Osteocyte (in vitro differentiated cells): ENCODE measurements around the gene RUNX2. TPM values are rescaled to one million over a fixed set of nuclear protein-coding genes. Genes with fewer than 3 reads are reported as not detected.

Source experiments
- DNase-seq: peaks from one replicate; pipeline ENCODE4 v3.0.0; 2021; ENCODE audit warnings: mixed read lengths; ENCODE audit not compliant: unreplicated experiment; ENCODE audit errors: extremely low spot score
- H3K27ac Mint-ChIP-seq: one replicate; pipeline ENCODE4 v1.8.0; 2021; ENCODE audit warnings: mild to moderate bottlenecking, mixed read lengths; ENCODE audit not compliant: unreplicated experiment
- H3K27me3 Mint-ChIP-seq: one replicate; pipeline ENCODE4 v1.8.0; 2021; ENCODE audit warnings: mixed read lengths; ENCODE audit not compliant: unreplicated experiment
- H3K36me3 Mint-ChIP-seq: one replicate; pipeline ENCODE4 v1.8.0; 2021; ENCODE audit warnings: mixed read lengths; ENCODE audit not compliant: unreplicated experiment
- H3K4me1 Mint-ChIP-seq: one replicate; pipeline ENCODE4 v1.8.0; 2021; ENCODE audit warnings: mixed read lengths; ENCODE audit not compliant: unreplicated experiment
- H3K4me3 Mint-ChIP-seq: one replicate; pipeline ENCODE4 v1.8.0; 2021; ENCODE audit warnings: mild to moderate bottlenecking, moderate library complexity, mixed read lengths; ENCODE audit not compliant: unreplicated experiment
- H3K9me3 Mint-ChIP-seq: one replicate; pipeline ENCODE4 v1.8.0; 2021; ENCODE audit warnings: mixed read lengths; ENCODE audit not compliant: unreplicated experiment
- total RNA-seq: library from RNA; stranded (reverse); gene quantifications from 2 replicates; pipeline ENCODE4 v1.2.1, GENCODE V29; 2021
- TF ChIP-seq, protein P1 (sequence below): fragments of 200-600 bp; sonication (generic); IDR thresholded peaks from 2 replicates; pipeline ENCODE4 v1.5.0; 2021; ENCODE audit warnings: antibody characterized with exemption, mild to moderate bottlenecking, moderate library complexity

The RUNX2 gene
- total RNA-seq, 1 donor from 2014 or later, result 28.1 TPM

DNA sequence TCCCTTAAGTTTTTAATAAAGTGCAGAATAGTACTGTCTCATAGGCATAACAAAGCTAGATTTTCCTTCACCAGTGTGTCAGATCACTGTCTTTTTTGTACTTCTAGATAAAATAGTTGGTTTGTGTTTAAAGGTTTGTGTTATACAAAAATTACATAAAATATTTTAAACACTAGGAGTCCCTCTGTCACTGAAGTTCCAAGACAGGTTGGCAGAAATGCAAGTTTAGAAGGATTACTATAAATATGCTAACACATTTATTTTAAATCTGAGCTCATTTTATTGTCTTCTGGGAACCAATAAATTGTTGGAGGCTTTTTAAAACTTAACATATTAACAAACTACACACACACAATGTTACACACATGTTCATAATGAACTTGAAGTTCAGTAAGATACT lies 30.8 kb upstream of the RUNX2 start:
- Mint-ChIP-seq H3K36me3 (peaks cover 15% of the 10 kb centered on the region), H3K27ac (no peak overlapping the region), H3K4me1 (no peaks in the 10 kb centered on the region), H3K4me3 (no peak overlapping the region), H3K9me3 (peaks cover 22% of the 10 kb centered on the region), H3K27me3 (no peaks in the 10 kb centered on the region)
- no peak for DNase-seq
- TF ChIP-seq, protein P1, sequence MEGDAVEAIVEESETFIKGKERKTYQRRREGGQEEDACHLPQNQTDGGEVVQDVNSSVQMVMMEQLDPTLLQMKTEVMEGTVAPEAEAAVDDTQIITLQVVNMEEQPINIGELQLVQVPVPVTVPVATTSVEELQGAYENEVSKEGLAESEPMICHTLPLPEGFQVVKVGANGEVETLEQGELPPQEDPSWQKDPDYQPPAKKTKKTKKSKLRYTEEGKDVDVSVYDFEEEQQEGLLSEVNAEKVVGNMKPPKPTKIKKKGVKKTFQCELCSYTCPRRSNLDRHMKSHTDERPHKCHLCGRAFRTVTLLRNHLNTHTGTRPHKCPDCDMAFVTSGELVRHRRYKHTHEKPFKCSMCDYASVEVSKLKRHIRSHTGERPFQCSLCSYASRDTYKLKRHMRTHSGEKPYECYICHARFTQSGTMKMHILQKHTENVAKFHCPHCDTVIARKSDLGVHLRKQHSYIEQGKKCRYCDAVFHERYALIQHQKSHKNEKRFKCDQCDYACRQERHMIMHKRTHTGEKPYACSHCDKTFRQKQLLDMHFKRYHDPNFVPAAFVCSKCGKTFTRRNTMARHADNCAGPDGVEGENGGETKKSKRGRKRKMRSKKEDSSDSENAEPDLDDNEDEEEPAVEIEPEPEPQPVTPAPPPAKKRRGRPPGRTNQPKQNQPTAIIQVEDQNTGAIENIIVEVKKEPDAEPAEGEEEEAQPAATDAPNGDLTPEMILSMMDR, result no peak

DNA sequence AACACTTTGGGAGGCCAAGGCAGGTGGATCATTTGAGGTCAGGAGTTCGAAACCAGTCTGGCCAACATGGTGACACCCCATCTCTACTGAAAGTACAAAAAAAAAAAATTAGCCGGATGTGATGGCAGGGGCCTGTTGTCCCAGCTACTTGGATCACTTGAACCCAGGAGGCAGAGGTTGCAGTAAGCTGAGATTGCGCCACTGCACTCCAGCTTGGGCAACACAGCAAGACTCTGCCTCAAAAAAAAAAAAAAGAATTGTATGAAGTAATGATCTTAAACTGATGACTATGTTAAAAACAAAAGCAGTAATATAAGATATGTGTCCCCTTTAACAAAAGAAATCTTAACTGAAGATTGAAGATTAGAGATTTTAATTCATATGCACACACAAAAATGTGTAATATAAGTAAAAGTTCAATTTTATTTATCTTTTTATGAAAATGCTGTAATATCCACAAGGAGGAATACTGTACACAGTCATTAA lies 29.0 kb upstream of the RUNX2 start:
- TF ChIP-seq, protein P1, result no peak
- no peaks in the 10 kb centered on the region for H3K4me1 Mint-ChIP-seq
- H3K36me3 Mint-ChIP-seq, result peaks cover 5% of the 10 kb centered on the region
- H3K4me3 Mint-ChIP-seq, result no peak overlapping the region
- H3K9me3 Mint-ChIP-seq, result peaks cover 15% of the 10 kb centered on the region
- H3K27me3 Mint-ChIP-seq, result no peaks in the 10 kb centered on the region
- DNase-seq, result no peak
- H3K27ac Mint-ChIP-seq, result no peak overlapping the region

DNA sequence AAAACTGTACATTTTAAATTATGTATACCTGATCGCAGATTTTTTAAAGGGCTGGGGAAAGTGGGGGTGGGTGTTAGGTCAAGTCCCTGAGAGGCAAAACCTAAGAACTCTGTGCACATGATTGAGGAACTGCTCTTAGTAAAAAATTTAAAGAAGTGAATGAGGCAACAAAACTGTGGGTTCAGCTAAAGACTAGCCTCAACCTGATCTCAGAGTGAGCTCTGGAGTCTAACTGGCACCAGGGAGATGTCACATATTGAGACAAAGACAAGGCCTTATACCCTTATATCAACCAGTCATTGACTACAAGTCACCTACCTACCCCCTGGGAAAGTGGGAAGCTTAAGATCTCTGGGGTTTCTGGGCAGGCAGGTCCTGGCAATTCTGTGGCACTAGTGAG lies 27.4 kb upstream of the RUNX2 start:
- H3K27ac Mint-ChIP-seq, result no peak overlapping the region
- no peaks in the 10 kb centered on the region for H3K4me1 Mint-ChIP-seq
- peaks cover 6% of the 10 kb centered on the region for H3K9me3 Mint-ChIP-seq
- no peak overlapping the region for H3K4me3 Mint-ChIP-seq
- H3K27me3 Mint-ChIP-seq, result no peaks in the 10 kb centered on the region
- no peaks in the 10 kb centered on the region for H3K36me3 Mint-ChIP-seq
- DNase-seq, result no peak
- TF ChIP-seq, protein P1, result no peak

DNA sequence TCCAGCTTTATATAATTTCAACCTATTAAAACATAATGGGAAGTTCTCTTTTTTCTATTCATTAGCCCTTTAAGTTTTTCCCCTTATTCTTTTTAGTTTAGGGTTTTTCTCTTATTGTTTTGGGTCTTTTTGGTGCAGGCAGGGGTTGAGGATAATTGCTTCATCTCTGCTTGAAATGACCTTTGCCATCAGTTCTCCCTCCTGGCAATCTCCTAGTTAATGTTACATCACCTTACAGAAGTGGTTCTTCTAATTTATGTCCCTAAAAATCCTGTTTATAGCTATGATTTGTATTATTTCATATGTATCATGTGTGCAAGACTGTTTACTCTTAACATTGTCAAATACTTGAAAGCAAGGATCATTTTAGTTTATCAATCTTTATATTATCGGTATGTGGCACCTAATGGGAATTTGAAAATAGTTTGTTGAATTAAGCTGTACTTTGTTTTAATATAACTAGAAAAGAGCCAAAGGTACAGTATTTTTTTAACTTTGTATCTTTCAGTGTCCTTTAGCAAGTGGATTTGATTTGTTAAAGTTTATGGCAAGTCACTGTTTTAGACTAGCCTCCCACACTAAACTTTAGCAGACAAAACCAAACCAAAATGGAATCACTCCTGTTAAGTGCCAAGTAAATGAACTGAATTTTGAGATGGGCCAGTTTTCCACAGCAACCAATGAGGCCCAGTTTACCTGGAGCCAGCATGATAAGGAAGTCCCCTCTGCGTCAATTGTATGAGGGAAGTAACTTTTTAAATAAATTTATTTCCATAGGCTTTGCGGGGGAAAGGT lies 26.6 kb upstream of the RUNX2 start:
- peaks cover 6% of the 10 kb centered on the region for H3K9me3 Mint-ChIP-seq
- TF ChIP-seq, protein P1, result no peak
- H3K4me3 Mint-ChIP-seq, result no peak overlapping the region
- H3K27me3 Mint-ChIP-seq, result no peaks in the 10 kb centered on the region
- peaks cover 2% of the 10 kb centered on the region for H3K36me3 Mint-ChIP-seq
- no peaks in the 10 kb centered on the region for H3K4me1 Mint-ChIP-seq
- no peak overlapping the region for H3K27ac Mint-ChIP-seq
- DNase-seq, result no peak

DNA sequence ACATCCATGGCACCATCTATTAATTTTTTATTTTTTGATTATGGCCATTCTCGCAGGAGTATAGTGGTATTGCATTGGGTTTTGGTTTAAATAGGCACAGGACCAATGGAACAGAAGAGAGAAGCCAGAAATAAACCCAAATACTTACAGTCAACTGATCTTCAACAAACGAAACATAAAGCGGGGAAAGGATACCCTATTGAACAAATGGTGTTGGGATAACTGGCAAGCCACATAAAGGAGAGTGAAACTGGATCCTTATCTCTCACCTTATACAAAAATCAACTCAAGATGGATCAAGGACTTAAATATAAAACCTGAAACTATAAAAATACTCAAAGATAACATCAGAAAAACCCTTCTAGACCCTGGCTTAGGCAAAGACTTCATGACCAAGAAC lies 25.3 kb upstream of the RUNX2 start:
- Mint-ChIP-seq H3K36me3 (peaks cover 8% of the 10 kb centered on the region), H3K9me3 (peaks cover 10% of the 10 kb centered on the region), H3K4me3 (no peak overlapping the region), H3K27ac (no peak overlapping the region), H3K27me3 (no peaks in the 10 kb centered on the region), H3K4me1 (no peaks in the 10 kb centered on the region)
- no peak for DNase-seq
- TF ChIP-seq, protein P1, result no peak
